Stimulated activated naive CD8-positive, alpha-beta T cell treated with anti-CD3 and anti-CD28 coated beads, Interleukin-15, Interleukin-2, amounts not matched to agents 100 ng/mL and 50 ng/mL, for 24 hours (primary cell): ENCODE measurements around the gene C10orf62.
"Not testable (repeated sequence)": the region's sequence is repeated elsewhere in the genome, so short reads cannot be mapped to it uniquely, and the experiment has no call there.

Experiments
- H3K27ac Mint-ChIP-seq: one replicate; pipeline ENCODE4 v1.8.0; 2021; ENCODE audit warnings: mild to moderate bottlenecking, mixed read lengths
- H3K27me3 Mint-ChIP-seq: one replicate; pipeline ENCODE4 v1.8.0; 2021; ENCODE audit warnings: mixed read lengths
- H3K36me3 Mint-ChIP-seq: one replicate; pipeline ENCODE4 v1.8.0; 2021; ENCODE audit warnings: low read depth, mixed read lengths
- H3K4me1 Mint-ChIP-seq: one replicate; pipeline ENCODE4 v1.8.0; 2021; ENCODE audit warnings: low read depth, mixed read lengths
- H3K4me3 Mint-ChIP-seq: one replicate; pipeline ENCODE4 v1.8.0; 2021; ENCODE audit warnings: mild to moderate bottlenecking, mixed read lengths
- H3K9me3 Mint-ChIP-seq: one replicate; pipeline ENCODE4 v1.8.0; 2021; ENCODE audit warnings: mixed read lengths

Gene C10orf62

DNA sequence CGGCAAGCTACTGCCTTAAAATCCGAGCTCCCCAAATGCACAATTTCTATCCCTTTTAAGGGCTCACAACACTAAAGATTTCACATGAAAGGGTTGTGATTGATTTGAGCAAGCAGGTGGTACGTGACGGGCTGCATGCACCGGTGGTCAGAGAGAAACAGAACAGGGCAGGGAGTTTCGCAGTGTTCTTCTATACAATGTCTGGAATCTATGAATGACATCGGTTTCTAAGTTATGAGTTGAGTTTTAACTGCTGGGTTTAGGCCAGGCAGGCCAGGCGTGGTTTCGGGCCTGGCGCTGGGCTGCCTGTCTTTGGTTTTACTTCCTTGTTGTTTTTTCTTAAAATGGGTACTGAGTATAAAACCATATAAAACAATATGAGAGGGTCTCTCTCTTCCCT, 34.0 kb upstream of the C10orf62 start:
- not testable (repeated sequence) for H3K27me3 Mint-ChIP-seq, H3K4me3 Mint-ChIP-seq, H3K27ac Mint-ChIP-seq, H3K9me3 Mint-ChIP-seq, H3K36me3 Mint-ChIP-seq, H3K4me1 Mint-ChIP-seq

GRCh38 chr10:97560731-97561381, 28.7 kb upstream of the C10orf62 start:
- H3K9me3 Mint-ChIP-seq, H3K4me1 Mint-ChIP-seq, H3K27me3 Mint-ChIP-seq, H3K4me3 Mint-ChIP-seq, H3K36me3 Mint-ChIP-seq, H3K27ac Mint-ChIP-seq: not testable (repeated sequence)

DNA sequence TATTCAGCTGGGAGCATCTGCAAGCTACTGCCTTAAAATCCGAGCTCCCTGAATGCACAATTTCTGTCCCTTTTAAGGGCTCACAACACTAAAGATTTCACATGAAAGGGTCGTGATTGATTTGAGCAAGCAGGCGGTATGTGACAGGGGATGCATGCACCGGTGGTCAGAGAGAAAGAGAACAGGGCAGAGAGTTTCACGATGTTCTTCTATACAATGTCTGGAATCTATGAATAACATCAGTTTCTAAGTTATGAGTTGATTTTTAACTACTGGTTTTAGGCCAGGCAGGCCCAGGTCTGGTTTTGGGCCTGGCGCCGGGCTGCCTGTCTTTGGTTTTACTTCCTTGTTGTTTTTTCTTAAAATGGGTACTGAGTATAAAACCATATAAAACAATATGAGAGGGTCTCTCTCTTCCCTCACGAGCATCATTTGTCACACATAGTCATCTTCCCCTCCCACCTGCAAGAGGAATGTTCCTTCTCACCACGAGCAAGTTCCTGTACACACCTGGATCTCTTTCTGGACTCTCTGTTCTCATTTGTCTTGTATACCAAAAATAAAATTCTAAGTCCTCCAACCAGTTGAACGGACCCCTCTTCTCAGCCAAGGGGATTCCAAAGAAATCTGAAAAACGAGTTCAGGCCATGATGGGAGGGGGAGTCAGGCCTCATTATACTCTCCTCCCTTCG, 28.0 kb upstream of the C10orf62 start:
- not testable (repeated sequence) for H3K4me3 Mint-ChIP-seq, H3K27me3 Mint-ChIP-seq, H3K36me3 Mint-ChIP-seq, H3K27ac Mint-ChIP-seq, H3K4me1 Mint-ChIP-seq, H3K9me3 Mint-ChIP-seq

DNA sequence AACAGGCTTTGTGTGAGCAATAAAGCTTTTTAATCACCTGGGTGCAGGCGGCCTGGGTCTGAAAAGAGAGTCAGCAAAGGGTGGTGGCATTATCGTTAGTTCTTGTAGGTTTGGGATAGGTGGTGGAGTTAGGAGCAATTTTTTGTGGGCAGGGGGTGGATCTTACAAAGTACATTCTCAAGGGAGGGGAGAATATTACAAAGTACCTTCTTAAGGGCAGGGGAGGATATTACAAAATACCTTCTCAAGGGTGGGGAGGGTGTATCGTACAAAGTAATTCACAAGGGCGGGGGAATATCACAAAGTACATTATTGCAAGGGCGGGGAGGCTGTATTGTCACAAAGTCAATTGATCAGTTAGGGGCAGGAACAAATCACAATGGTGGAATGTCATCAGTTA, 27.2 kb upstream of the C10orf62 start:
- H3K9me3 Mint-ChIP-seq, H3K27me3 Mint-ChIP-seq, H3K36me3 Mint-ChIP-seq, H3K4me1 Mint-ChIP-seq, H3K27ac Mint-ChIP-seq, H3K4me3 Mint-ChIP-seq: not testable (repeated sequence)

GRCh38 chr10:97563337-97563736, 26.2 kb upstream of the C10orf62 start:
- Mint-ChIP-seq H3K27ac (no peak overlapping the region), H3K36me3 (no peaks in the 10 kb centered on the region), H3K4me1 (no peaks in the 10 kb centered on the region), H3K27me3 (no peaks in the 10 kb centered on the region), H3K9me3 (no peaks in the 10 kb centered on the region), H3K4me3 (no peak overlapping the region)

- H3K4me3 Mint-ChIP-seq = no peak overlapping the region
- no peaks in the 10 kb centered on the region for H3K9me3 Mint-ChIP-seq
- H3K4me1 Mint-ChIP-seq = no peaks in the 10 kb centered on the region
- H3K27ac Mint-ChIP-seq = no peak overlapping the region
- H3K36me3 Mint-ChIP-seq = no peaks in the 10 kb centered on the region
- H3K27me3 Mint-ChIP-seq = no peaks in the 10 kb centered on the region
These were observed 24.7 kb upstream of the C10orf62 start for GRCh38 chr10:97564776-97565175.

- Mint-ChIP-seq H3K27ac (no peak overlapping the region), H3K4me1 (no peaks in the 10 kb centered on the region), H3K27me3 (no peaks in the 10 kb centered on the region), H3K9me3 (no peaks in the 10 kb centered on the region), H3K36me3 (no peaks in the 10 kb centered on the region), H3K4me3 (no peak overlapping the region)
These were observed 23.1 kb upstream of the C10orf62 start for GRCh38 chr10:97566336-97566996.

DNA sequence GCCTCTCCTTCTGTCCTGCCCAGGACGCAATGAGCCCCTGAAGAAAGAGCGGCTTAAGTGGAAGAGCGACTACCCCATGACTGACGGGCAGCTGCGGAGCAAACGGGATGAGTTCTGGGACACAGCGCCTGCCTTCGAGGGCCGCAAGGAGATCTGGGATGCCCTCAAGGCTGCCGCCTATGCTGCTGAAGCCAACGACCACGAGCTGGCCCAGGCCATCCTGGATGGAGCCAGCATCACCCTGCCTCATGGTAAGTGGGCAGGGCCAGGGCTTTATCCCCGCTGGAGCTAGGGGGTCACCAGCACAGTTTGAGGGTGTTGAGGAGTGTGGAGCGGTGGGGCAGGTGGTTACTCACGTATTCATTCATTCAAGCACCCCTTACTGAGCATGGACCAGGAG, 21.6 kb upstream of the C10orf62 start:
- Mint-ChIP-seq H3K4me1 (no peaks in the 10 kb centered on the region), H3K36me3 (no peaks in the 10 kb centered on the region), H3K9me3 (no peaks in the 10 kb centered on the region), H3K27ac (no peak overlapping the region), H3K4me3 (no peak overlapping the region), H3K27me3 (no peaks in the 10 kb centered on the region)

GRCh38 chr10:97570146-97570788, 19.3 kb upstream of the C10orf62 start:
- Mint-ChIP-seq H3K4me3 (no peak overlapping the region), H3K27me3 (no peaks in the 10 kb centered on the region), H3K4me1 (no peaks in the 10 kb centered on the region), H3K36me3 (no peaks in the 10 kb centered on the region), H3K27ac (no peak overlapping the region), H3K9me3 (no peaks in the 10 kb centered on the region)

GRCh38 chr10:97570789-97571471, 18.6 kb upstream of the C10orf62 start:
- Mint-ChIP-seq H3K4me1 (no peaks in the 10 kb centered on the region), H3K4me3 (no peak overlapping the region), H3K27ac (no peak overlapping the region), H3K9me3 (no peaks in the 10 kb centered on the region), H3K36me3 (no peaks in the 10 kb centered on the region), H3K27me3 (no peaks in the 10 kb centered on the region)

DNA sequence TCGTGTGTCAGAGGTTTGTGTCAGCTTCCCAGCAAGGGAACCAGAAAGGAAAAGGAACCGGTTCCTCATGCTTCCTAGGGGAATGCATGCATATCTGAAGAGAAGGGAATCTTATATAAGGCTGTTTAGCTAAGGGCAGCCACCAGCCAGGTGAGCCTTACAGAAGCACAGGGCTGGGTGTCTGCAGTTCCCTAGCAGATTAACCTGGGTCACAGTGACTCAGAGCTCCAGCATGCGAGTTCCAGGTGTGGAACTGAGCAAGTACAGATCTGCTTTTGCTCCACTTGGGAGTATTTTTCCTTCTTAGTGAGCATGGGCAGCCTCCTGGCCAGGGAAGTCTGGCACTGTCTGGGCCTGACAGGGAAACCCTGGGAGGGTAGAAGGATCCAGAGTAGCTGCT, 17.9 kb upstream of the C10orf62 start:
- Mint-ChIP-seq H3K4me3 (no peak overlapping the region), H3K36me3 (no peaks in the 10 kb centered on the region), H3K4me1 (no peaks in the 10 kb centered on the region), H3K9me3 (no peaks in the 10 kb centered on the region), H3K27ac (no peak overlapping the region), H3K27me3 (no peaks in the 10 kb centered on the region)

- Mint-ChIP-seq H3K4me1 (no peaks in the 10 kb centered on the region), H3K27me3 (no peaks in the 10 kb centered on the region), H3K4me3 (no peak within 1 kb of the TSS), H3K36me3 (no peaks in the 10 kb centered on the region), H3K27ac (no peak within 1 kb of the TSS), H3K9me3 (no peaks in the 10 kb centered on the region)
These were observed 17.1 kb upstream of the C10orf62 start, which contains the start of gene ANKRD2 for GRCh38 chr10:97572214-97572989. TSS of gene ANKRD2 (plus strand) at chr10:97572779. CDS start at chr10:97572789, 10 bp downstream.

DNA sequence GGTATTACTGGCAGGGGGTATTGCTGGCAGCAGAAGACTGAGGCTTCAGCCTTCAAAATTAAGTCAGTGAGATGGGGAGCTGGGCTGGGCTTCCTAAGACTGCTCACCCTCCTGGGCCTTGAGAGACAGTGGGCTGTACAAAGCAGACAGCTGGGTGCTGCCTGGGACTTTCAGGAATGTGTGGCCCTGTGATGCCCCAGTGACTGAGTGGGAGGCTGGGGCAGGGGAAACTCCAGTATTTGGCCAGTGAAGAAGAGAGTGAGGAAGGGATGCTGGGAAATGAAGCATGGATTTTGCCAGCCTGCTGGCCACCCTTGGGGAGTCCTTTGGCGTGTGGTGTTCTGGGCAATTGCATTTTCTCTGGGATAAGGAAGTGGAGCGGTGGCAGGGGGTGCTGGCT, 16.5 kb upstream of the C10orf62 start:
- no peaks in the 10 kb centered on the region for H3K9me3 Mint-ChIP-seq
- H3K27me3 Mint-ChIP-seq = no peaks in the 10 kb centered on the region
- no peaks in the 10 kb centered on the region for H3K36me3 Mint-ChIP-seq
- H3K4me1 Mint-ChIP-seq = no peaks in the 10 kb centered on the region
- H3K27ac Mint-ChIP-seq = no peak overlapping the region
- H3K4me3 Mint-ChIP-seq = no peak overlapping the region

DNA sequence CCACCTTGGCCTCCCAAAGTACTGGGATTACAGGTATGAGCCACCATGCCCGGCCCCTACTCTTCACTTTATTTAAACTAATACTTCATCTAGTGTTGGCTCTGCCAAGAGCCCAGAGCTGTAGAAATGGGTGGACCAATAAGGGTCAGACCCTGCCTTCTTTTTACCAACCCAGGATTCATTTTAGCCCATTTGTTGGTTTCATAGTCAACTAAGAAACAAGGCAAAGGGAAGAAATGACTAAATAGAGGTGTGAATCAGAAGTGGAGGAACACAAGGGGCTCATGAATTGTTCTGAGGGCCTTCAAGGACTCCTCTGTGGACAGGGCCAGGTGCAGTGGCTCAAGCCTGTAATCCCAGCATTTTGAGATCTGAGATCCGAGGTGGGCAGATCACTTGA, 15.8 kb upstream of the C10orf62 start:
- H3K4me3 Mint-ChIP-seq = no peak overlapping the region
- no peaks in the 10 kb centered on the region for H3K36me3 Mint-ChIP-seq
- peaks cover 3% of the 10 kb centered on the region for H3K27me3 Mint-ChIP-seq
- no peaks in the 10 kb centered on the region for H3K4me1 Mint-ChIP-seq
- H3K9me3 Mint-ChIP-seq = no peaks in the 10 kb centered on the region
- H3K27ac Mint-ChIP-seq = no peak overlapping the region
